A673 (cell line): Measurements from ENCODE around the gene GRAMD1A. TPM values are rescaled to one million over a fixed set of nuclear protein-coding genes. Genes with fewer than 3 reads are reported as not detected.

ENCODE experiments used
- BruUV-seq: library from RNA; stranded (reverse); fragments of 400-500 nt; replicated peaks from 2 replicates; lab custom pipeline; 2021; lab: Mats Ljungman, UMichigan
- CTCF ChIA-PET: fragments of 300-600 bp; sonication (Branson Sonifier 250); formaldehyde crosslinking; loops from one replicate; lab custom pipeline; 2022; ENCODE audit warnings: antibody characterized with exemption; lab: Charles Lee
- POLR2A ChIA-PET: fragments of 300-600 bp; sonication (Branson Sonifier 250); formaldehyde crosslinking; loops from one replicate; lab custom pipeline; 2022; ENCODE audit warnings: antibody characterized with exemption; ENCODE audit not compliant: low non-redundant PET; lab: Charles Lee
- DNase-seq: peaks from one replicate; pipeline ENCODE4 v3.0.0-alpha.2; 2015; ENCODE audit warnings: low spot score
- H3K27ac ChIP-seq: fragments of 200-600 bp; sonication (generic); 2 replicates; pipeline ENCODE4 v1.5.1; 2016; ENCODE audit warnings: mixed run types, low read depth, mild to moderate bottlenecking, mixed read lengths, antibody characterized with exemption, low read length; ENCODE audit not compliant: poor library complexity, severe bottlenecking
- H3K27me3 ChIP-seq: fragments of 200-600 bp; sonication (generic); replicated peaks from 2 replicates; pipeline ENCODE4 v1.6.1; 2017; ENCODE audit warnings: mixed run types, low read depth, mild to moderate bottlenecking, mixed read lengths, antibody characterized with exemption, low read length; ENCODE audit not compliant: insufficient read depth, poor library complexity
- H3K36me3 ChIP-seq: fragments of 200-600 bp; sonication (generic); 2 replicates; pipeline ENCODE4 v1.6.1; 2016; ENCODE audit warnings: mixed run types, mild to moderate bottlenecking, mixed read lengths, antibody characterized with exemption, low read length; ENCODE audit not compliant: insufficient read depth, poor library complexity, severe bottlenecking
- H3K4me1 ChIP-seq: fragments of 200-600 bp; sonication (generic); 2 replicates; pipeline ENCODE4 v1.6.1; 2017; ENCODE audit warnings: mixed run types, mild to moderate bottlenecking, mixed read lengths, antibody characterized with exemption, low read length; ENCODE audit not compliant: insufficient read depth, poor library complexity, severe bottlenecking
- H3K4me3 ChIP-seq: fragments of 200-600 bp; sonication (generic); 2 replicates; pipeline ENCODE4 v1.5.1; 2016; ENCODE audit warnings: low read depth, mixed run types, mild to moderate bottlenecking, mixed read lengths, low read length; ENCODE audit not compliant: poor library complexity, severe bottlenecking
- H3K9me3 ChIP-seq: fragments of 200-600 bp; sonication (generic); 2 replicates; pipeline ENCODE4 v1.6.1; 2016; ENCODE audit warnings: mixed run types, low read depth, mild to moderate bottlenecking, mixed read lengths, antibody characterized with exemption, low read length; ENCODE audit not compliant: poor library complexity, severe bottlenecking
- EZH2 ChIP-seq: fragments of 200-600 bp; sonication (generic); IDR thresholded peaks from 2 replicates; pipeline ENCODE4 v1.6.1; 2017; ENCODE audit warnings: borderline replicate concordance, low read depth, mild to moderate bottlenecking, mixed read lengths, antibody characterized with exemption, low read length; ENCODE audit not compliant: poor library complexity, severe bottlenecking
- intact Hi-C: fragments of 100-400 bp; cut with micrococcal nuclease; formaldehyde crosslinking; loops from one replicate; pipeline ENCODE4 v1.10.0; 2022; ENCODE audit not compliant: unreplicated experiment
- total RNA-seq: library from RNA; stranded (reverse); gene quantifications from 2 replicates; pipeline ENCODE4 v1.2.3, GENCODE V29; 2021
- TF ChIP-seq, protein P1 (sequence below): fragments of 300-800, 200-600 bp; sonication (generic); conservative IDR thresholded peaks from 2 replicates; pipeline ENCODE4 v1.5.1; 2017; ENCODE audit warnings: low read depth, mild to moderate bottlenecking, antibody characterized with exemption, low read length, moderate library complexity, mixed read lengths

Gene GRAMD1A
- total RNA-seq, 1 experiment from 2014 or later, result 87.3 TPM

GRCh38 chr19:35070471-35070870, 70.3 kb downstream of the GRAMD1A start:
- Histone ChIP-seq H3K4me1 (no peaks in the 10 kb centered on the region), H3K27me3 (no peaks in the 10 kb centered on the region), H3K27ac (no peak overlapping the region), H3K4me3 (no peak overlapping the region), H3K36me3 (no peaks in the 10 kb centered on the region), H3K9me3 (peaks cover 4% of the 10 kb centered on the region)
- ChIA-PET POLR2A (no interaction called here), CTCF (no interaction called here)
- no TSS peak for BruUV-seq
- TF ChIP-seq, protein P1, sequence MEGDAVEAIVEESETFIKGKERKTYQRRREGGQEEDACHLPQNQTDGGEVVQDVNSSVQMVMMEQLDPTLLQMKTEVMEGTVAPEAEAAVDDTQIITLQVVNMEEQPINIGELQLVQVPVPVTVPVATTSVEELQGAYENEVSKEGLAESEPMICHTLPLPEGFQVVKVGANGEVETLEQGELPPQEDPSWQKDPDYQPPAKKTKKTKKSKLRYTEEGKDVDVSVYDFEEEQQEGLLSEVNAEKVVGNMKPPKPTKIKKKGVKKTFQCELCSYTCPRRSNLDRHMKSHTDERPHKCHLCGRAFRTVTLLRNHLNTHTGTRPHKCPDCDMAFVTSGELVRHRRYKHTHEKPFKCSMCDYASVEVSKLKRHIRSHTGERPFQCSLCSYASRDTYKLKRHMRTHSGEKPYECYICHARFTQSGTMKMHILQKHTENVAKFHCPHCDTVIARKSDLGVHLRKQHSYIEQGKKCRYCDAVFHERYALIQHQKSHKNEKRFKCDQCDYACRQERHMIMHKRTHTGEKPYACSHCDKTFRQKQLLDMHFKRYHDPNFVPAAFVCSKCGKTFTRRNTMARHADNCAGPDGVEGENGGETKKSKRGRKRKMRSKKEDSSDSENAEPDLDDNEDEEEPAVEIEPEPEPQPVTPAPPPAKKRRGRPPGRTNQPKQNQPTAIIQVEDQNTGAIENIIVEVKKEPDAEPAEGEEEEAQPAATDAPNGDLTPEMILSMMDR, result no peak
- TF ChIP-seq EZH2, result no peak
- intact Hi-C loops, result no loop called here
- DNase-seq, result no peak

DNA sequence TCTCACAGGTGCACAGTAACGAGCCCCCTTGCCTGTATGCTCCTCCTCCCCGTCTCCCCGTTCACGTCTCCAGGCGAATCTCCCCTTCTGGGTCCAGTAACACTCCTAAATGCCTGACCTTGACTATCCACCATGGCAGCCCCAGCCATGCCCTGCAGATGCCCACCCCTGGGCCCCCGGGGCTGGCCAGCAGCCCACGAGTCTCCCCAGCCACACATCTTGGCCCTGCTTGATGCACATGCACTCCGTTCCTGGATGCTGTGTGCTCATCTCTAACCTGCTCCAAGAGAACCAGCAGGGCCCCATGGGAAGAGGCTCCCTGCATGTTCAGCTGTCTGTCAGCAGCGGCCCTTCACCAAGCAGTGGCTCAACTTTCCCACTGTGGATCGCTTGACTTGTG, 73.4 kb downstream of the GRAMD1A start:
- Histone ChIP-seq H3K4me3 (no peak overlapping the region), H3K27ac (no peak overlapping the region), H3K4me1 (no peaks in the 10 kb centered on the region), H3K9me3 (peaks cover 4% of the 10 kb centered on the region), H3K36me3 (no peaks in the 10 kb centered on the region), H3K27me3 (no peaks in the 10 kb centered on the region)
- POLR2A ChIA-PET, result no interaction called here
- intact Hi-C loops, result no loop called here
- BruUV-seq, result no TSS peak
- DNase-seq, result no peak
- CTCF ChIA-PET, result no interaction called here
- TF ChIP-seq EZH2, result no peak
- TF ChIP-seq, protein P1, result no peak

DNA sequence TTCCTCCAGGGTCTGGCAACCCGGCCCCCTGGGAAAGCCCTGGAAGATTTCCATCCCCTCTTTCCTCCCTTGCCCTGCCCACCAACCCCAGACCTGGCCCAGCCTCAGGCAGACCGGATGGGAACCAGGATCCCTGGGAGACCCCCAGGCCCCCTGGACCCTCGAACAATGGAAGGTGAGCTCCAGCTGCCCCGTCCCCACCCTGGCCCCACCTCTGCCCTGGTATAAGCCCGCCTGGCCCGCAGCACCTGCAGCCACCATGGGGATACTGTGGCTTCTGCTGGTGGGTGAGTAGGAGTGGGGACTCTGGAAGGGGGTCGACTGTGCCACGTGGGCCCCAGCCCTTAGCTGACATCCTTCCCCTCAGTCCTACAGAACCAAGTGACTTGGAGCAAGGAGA, 73.8 kb downstream of the GRAMD1A start:
- BruUV-seq, result no TSS peak
- ChIA-PET POLR2A (no interaction called here), CTCF (no interaction called here)
- Histone ChIP-seq H3K36me3 (no peaks in the 10 kb centered on the region), H3K4me3 (no peak overlapping the region), H3K9me3 (peaks cover 4% of the 10 kb centered on the region), H3K4me1 (no peaks in the 10 kb centered on the region), H3K27ac (no peak overlapping the region), H3K27me3 (no peaks in the 10 kb centered on the region)
- intact Hi-C loops, result no loop called here
- no peak for DNase-seq
- TF ChIP-seq, protein P1, result no peak
- TF ChIP-seq EZH2, result no peak
